Chondrocyte (in vitro differentiated cells): ENCODE data around the gene PRRT1B. TPM values are rescaled to one million over a fixed set of nuclear protein-coding genes. Genes with fewer than 3 reads are reported as not detected.
A peak's percentile ranks its signal among the peaks of the same experiment; 100 is the strongest.

Source experiments
- DNase-seq: peaks from one replicate; pipeline ENCODE4 v3.0.0; 2021; ENCODE audit warnings: mixed read lengths, low spot score
- H3K27ac Mint-ChIP-seq: one replicate; pipeline ENCODE4 v1.8.0; 2021; ENCODE audit warnings: mild to moderate bottlenecking, moderate library complexity, mixed read lengths; ENCODE audit not compliant: unreplicated experiment
- H3K27me3 Mint-ChIP-seq: 2 replicates; pipeline ENCODE4 v1.8.0; 2021; ENCODE audit warnings: low read depth, mixed read lengths
- H3K36me3 Mint-ChIP-seq: 2 replicates; pipeline ENCODE4 v1.8.0; 2021; ENCODE audit warnings: low read depth, mixed read lengths
- H3K4me1 Mint-ChIP-seq: 2 replicates; pipeline ENCODE4 v1.8.0; 2021; ENCODE audit warnings: low read depth, mild to moderate bottlenecking, mixed read lengths
- H3K4me3 Mint-ChIP-seq: one replicate; pipeline ENCODE4 v1.8.0; 2021; ENCODE audit warnings: mild to moderate bottlenecking, moderate library complexity, mixed read lengths; ENCODE audit not compliant: unreplicated experiment
- H3K9me3 Mint-ChIP-seq: 2 replicates; pipeline ENCODE4 v1.8.0; 2021; ENCODE audit warnings: low read depth, mixed read lengths
- total RNA-seq: library from RNA; stranded (reverse); gene quantifications from 3 replicates; pipeline ENCODE4 v1.2.1, GENCODE V29; 2021
- TF ChIP-seq, protein P1 (sequence below): fragments of 200-600 bp; sonication (generic); IDR thresholded peaks from 2 replicates; pipeline ENCODE4 v1.5.0; 2021; ENCODE audit warnings: antibody characterized with exemption, mild to moderate bottlenecking, moderate library complexity

PRRT1B gene
- total RNA-seq, 1 donor from 2014 or later: not detected

DNA sequence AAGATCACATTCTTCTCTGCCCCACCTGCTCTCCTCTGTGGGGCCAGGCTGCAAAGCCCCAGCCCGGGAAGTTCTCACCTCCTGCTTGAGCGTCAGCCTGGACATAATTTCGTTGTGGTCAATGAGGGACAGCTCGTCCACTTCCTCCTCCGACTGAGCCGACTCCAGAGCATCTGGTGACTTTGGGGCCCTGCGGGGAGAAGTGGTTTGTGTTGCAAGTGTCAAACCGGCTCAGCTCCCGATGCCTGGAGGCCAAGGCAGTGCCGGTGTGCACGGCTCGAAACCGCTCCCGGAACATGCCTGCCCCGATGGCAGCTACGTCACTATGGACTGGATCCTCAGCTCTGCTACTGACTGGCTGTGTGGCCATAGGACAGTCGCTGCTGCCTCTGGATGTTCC, 52.8 kb downstream of the PRRT1B start:
- H3K9me3 Mint-ChIP-seq: no peaks in the 10 kb centered on the region
- H3K4me1 Mint-ChIP-seq: no peaks in the 10 kb centered on the region
- no peak overlapping the region for H3K4me3 Mint-ChIP-seq
- no peaks in the 10 kb centered on the region for H3K27me3 Mint-ChIP-seq
- H3K36me3 Mint-ChIP-seq: peaks cover 24% of the 10 kb centered on the region
- TF ChIP-seq, protein P1, sequence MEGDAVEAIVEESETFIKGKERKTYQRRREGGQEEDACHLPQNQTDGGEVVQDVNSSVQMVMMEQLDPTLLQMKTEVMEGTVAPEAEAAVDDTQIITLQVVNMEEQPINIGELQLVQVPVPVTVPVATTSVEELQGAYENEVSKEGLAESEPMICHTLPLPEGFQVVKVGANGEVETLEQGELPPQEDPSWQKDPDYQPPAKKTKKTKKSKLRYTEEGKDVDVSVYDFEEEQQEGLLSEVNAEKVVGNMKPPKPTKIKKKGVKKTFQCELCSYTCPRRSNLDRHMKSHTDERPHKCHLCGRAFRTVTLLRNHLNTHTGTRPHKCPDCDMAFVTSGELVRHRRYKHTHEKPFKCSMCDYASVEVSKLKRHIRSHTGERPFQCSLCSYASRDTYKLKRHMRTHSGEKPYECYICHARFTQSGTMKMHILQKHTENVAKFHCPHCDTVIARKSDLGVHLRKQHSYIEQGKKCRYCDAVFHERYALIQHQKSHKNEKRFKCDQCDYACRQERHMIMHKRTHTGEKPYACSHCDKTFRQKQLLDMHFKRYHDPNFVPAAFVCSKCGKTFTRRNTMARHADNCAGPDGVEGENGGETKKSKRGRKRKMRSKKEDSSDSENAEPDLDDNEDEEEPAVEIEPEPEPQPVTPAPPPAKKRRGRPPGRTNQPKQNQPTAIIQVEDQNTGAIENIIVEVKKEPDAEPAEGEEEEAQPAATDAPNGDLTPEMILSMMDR: no peak
- no peak for DNase-seq
- H3K27ac Mint-ChIP-seq: no peak overlapping the region

DNA sequence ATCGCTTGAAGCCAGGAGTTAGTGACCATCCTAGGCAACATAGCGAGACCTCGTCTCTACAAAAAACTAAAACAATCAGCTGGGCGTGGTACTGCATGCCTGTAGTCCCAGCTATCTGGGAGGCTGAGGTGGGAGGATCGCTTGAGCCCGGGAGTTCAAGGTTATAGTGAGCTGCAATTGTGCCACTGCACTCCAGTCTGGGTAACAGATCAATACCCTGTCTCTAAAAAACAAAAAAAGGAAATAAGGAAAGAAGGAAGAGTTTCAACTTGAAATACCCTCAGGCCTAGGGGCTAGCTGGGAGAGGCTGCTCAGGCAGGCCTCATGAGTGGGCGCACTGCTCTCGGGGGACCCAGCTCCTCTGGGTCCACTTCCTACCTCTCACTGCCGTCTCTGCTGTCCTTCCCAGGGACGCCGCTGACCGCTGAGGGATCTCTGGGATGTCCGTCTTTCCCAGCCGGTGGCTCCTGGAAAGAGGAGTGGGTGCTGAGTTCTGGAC, 56.4 kb downstream of the PRRT1B start:
- Mint-ChIP-seq H3K9me3 (no peaks in the 10 kb centered on the region), H3K4me1 (peaks cover 5% of the 10 kb centered on the region), H3K36me3 (peaks cover 23% of the 10 kb centered on the region), H3K27me3 (no peaks in the 10 kb centered on the region), H3K4me3 (no peak overlapping the region), H3K27ac (no peak overlapping the region)
- DNase-seq: no peak
- TF ChIP-seq, protein P1: no peak

DNA sequence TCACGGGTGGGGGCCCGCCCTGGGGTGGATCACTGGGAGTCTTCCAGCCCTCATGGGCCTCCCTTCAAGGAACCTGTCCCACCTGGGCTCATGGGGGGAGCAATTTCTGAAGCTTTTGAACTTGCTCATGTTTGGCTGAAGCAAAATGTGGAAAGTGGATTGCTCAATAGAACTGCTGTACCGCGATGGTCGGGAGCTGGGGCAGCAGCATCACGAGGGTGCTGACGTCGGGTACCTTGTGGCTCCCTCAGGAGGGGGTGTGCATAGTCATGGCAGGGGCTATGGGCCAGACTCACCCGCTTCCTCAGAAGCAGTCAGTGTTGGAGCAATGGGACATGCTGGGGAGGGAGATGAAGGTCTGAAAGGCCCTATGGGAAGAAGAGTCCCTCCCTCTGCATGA, 57.9 kb downstream of the PRRT1B start:
- TF ChIP-seq, protein P1: no peak
- no peaks in the 10 kb centered on the region for H3K27me3 Mint-ChIP-seq
- H3K4me3 Mint-ChIP-seq: no peak overlapping the region
- DNase-seq: no peak
- H3K4me1 Mint-ChIP-seq: peaks cover 19% of the 10 kb centered on the region
- H3K27ac Mint-ChIP-seq: no peak overlapping the region
- no peaks in the 10 kb centered on the region for H3K9me3 Mint-ChIP-seq
- H3K36me3 Mint-ChIP-seq: peaks cover 21% of the 10 kb centered on the region

DNA sequence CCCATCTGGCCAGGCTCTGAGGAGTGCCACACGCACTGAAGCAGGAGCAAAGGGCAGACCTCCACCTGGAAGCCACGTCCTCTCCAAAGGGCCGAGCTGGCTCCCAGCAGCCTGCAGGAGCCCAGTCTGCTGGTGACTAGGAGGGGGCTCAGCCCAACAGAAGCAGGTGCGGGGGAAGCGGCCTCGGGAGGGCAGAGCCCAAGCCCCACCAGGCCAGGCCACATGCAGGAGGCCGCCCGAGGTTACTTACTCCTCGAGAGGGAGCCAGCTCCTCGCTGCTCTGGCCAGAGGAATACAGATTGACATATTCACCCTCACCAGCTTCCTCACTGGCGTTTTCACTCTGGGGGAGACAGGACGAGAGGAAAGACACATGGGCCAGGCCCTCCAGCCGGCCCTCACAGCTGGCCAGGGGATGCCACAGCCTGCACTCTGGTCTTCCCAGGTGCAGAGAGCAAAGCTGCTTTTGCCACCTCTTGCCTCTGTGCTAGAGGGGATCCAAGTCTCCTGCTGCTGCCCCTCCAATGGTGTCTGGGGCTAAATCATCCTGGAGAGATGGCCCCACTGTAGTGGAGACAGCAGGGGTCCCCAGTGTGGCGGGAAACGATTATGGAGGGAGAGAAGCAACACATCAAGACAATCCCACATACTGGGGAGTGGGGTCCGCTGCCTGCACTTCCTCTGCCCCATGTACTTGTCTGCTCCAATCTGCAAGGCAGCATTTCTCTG, 58.6 kb downstream of the PRRT1B start:
- H3K4me1 Mint-ChIP-seq: peaks cover 26% of the 10 kb centered on the region
- H3K9me3 Mint-ChIP-seq: no peaks in the 10 kb centered on the region
- no peaks in the 10 kb centered on the region for H3K27me3 Mint-ChIP-seq
- H3K36me3 Mint-ChIP-seq: peaks cover 18% of the 10 kb centered on the region
- no peak overlapping the region for H3K27ac Mint-ChIP-seq
- H3K4me3 Mint-ChIP-seq: no peak overlapping the region
- TF ChIP-seq, protein P1: no peak
- DNase-seq: no peak

DNA sequence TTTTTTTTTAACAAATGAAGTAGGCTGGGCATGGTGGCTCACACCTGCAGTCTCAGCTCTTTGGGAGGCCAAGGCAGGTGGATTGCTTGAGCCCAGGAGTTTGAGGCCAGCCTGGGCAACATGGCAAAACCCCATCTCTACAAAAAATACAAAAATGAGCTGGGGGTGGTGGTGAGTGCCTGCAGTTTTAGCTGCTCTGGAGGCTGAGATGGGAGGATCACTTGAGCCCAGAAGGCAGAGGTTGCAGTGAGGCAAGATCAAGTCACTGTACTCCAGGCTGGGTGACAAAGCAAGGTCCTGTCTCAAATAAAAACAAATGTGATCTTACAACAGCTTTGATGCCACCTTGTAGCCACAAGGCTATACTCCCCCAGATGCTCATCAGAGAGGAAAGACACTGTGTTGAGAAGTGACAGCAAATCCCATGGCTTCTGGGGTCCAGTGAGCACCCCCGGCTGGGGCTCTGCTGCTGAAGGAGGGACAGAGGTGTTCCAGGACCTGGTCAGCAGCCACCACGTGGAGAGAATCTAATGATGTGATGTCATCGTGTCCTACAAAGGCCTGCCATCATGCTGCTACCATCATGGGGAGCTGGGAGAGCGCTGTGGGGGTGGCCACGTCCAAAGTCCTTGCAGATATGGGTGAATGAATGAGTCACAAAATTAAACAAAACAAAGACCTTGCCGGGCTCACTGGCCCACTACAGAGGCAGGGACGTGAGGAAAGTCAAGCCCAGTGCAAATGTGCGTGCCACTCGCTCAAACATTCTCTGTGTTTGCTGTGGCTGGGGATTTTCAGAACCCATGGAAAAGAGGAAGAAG, 60.7 kb downstream of the PRRT1B start:
- H3K36me3 Mint-ChIP-seq: peaks cover 14% of the 10 kb centered on the region
- no peaks in the 10 kb centered on the region for H3K27me3 Mint-ChIP-seq
- no peaks in the 10 kb centered on the region for H3K9me3 Mint-ChIP-seq
- TF ChIP-seq, protein P1: no peak
- H3K27ac Mint-ChIP-seq: peak overlapping the region; percentile 64
- peaks cover 45% of the 10 kb centered on the region for H3K4me1 Mint-ChIP-seq
- no peak for DNase-seq
- H3K4me3 Mint-ChIP-seq: no peak overlapping the region
